Measurements from ENCODE around the gene EPC1. TPM values are rescaled to one million over a fixed set of nuclear protein-coding genes. Genes with fewer than 3 reads are reported as not detected.

EPC1 gene
- total and polyA plus RNA-seq, 2 of the 8 experiments (the other 6 are each of a cell fraction or from before 2014, with no cell fraction given): 23.7 to 42.3 TPM

- no peak overlapping the region for H2BK20ac ChIP-seq (ENCODE audit: low read length)
- H4K20me1 ChIP-seq (replicated peaks in 1 of 2; ENCODE audit: control insufficient read depth in 1 of 2, insufficient read depth in 2 of 2, low read length in 2 of 2): no peaks in the 10 kb centered on the region
- H3K23me2 ChIP-seq (ENCODE audit: low read depth, low read length): no peaks in the 10 kb centered on the region
- H3K27me3 ChIP-seq (replicated peaks in 1 of 4; ENCODE audit: control insufficient read depth in 3 of 4, extremely low read depth in 1 of 4, insufficient read depth in 3 of 4, low read length in 3 of 4): no peaks in the 10 kb centered on the region
- WGBS, 2 experiments (ENCODE audit: extremely low coverage in 1 of 2, insufficient coverage in 1 of 2, insufficient read length in 1 of 2, insufficient replicate concordance in 2 of 2, low coverage in 1 of 2, low lambda C conversion rate in 2 of 2, missing lambda C conversion rate in 1 of 2): 22% methylated on average over 5 of the region's 5 CpGs; no CpG with 5 or more reads in 1 of the 2 experiments
- no peak overlapping the region for H2BK120ac ChIP-seq (replicated peaks; ENCODE audit: low read depth, low read length)
- H2AK5ac ChIP-seq (ENCODE audit: low read depth, low read length): no peak overlapping the region
- no peak overlapping the region for H4K8ac ChIP-seq (ENCODE audit: extremely low read depth, insufficient read depth, low read length)
- no peak overlapping the region for H3K23ac ChIP-seq (ENCODE audit: insufficient read length)
- H2BK15ac ChIP-seq (ENCODE audit: low read length): no peak overlapping the region
- peaks cover 0 to 14% (median 3%) of the 10 kb centered on the region in 4 experiments; a peak in 6 of 7 replicates for H3K4me1 ChIP-seq (replicated peaks in 1 of 4; ENCODE audit: control insufficient read depth in 3 of 4, insufficient read depth in 4 of 4, low read length in 3 of 4)
- H3K36me3 ChIP-seq (ENCODE audit: control insufficient read depth in 2 of 4, insufficient read depth in 4 of 4, low read length in 3 of 4): peaks cover 4 to 28% (median 17%) of the 10 kb centered on the region in 4 experiments
- H3K14ac ChIP-seq (ENCODE audit: insufficient read length): no peak overlapping the region
- DNase-seq (ENCODE audit: low read depth in 1 of 2, low spot score in 2 of 2): peak; percentile 36 to 57
- H4K5ac ChIP-seq (ENCODE audit: insufficient read length, low read depth, low read length): no peak overlapping the region
- no peak overlapping the region for H3K18ac ChIP-seq (ENCODE audit: extremely low read depth, low read length)
- no peaks in the 10 kb centered on the region for H3K79me1 ChIP-seq (ENCODE audit: low read depth, low read length)
- FAIRE-seq: peak; percentile 94
- no peak overlapping the region for H3K27ac ChIP-seq (ENCODE audit: low read depth, low read length)
- no peak overlapping the region for H2BK12ac ChIP-seq (ENCODE audit: low read depth, low read length)
- no peak overlapping the region for H4K91ac ChIP-seq (replicated peaks; ENCODE audit: insufficient read length, low read length)
- no peaks in the 10 kb centered on the region for H3K9me3 ChIP-seq (ENCODE audit: insufficient read depth in 2 of 2, low read depth in 1 of 2, low read length in 1 of 2)
- H3K79me2 ChIP-seq (ENCODE audit: control insufficient read depth in 1 of 2, insufficient read depth in 2 of 2, low read length in 2 of 2): no peaks in the 10 kb centered on the region
- H3K4ac ChIP-seq (replicated peaks; ENCODE audit: insufficient read length, low read depth, low read length): no peak overlapping the region
- H2BK5ac ChIP-seq (ENCODE audit: low read depth, low read length): peak overlapping the region; percentile 35; the same call in 1 of the 2 replicates
- peak overlapping the region; percentile 59 to 74 for H3K4me2 ChIP-seq (ENCODE audit: insufficient read depth in 1 of 2, low read depth in 2 of 2, low read length in 2 of 2)
- POLR2A ChIA-PET (ENCODE audit: partially characterized antibody): interaction anchor here (1.1 to 3.1 kb wide), 4 partner anchors 9 to 81 kb away, joined by 3 to 15 read pairs (median 6); no protein-coding TSS in a partner anchor
- H3K56ac ChIP-seq (replicated peaks; ENCODE audit: insufficient read length, low read depth, low read length): no peak overlapping the region
- H3K4me3 ChIP-seq (ENCODE audit: extremely low read depth in 1 of 4, insufficient read depth in 2 of 4, low read depth in 3 of 4, low read length in 4 of 4): peak overlapping the region in 1 of 4 experiments; percentile 43; a peak in 3 of 8 replicates
- H2AFZ ChIP-seq (ENCODE audit: low read length): no peak overlapping the region
- CTCF ChIA-PET (ENCODE audit: partially characterized antibody): interaction anchor here (3.4 kb wide), 1 partner anchor 11 kb away, joined by 18 read pairs; no protein-coding TSS in a partner anchor
- no peak overlapping the region for H3K9ac ChIP-seq (replicated peaks in 1 of 4; ENCODE audit: extremely low read depth in 1 of 4, low read depth in 3 of 4, low read length in 3 of 4)
- TF ChIP-seq HDAC2 (IDR thresholded peaks at IDR 0.05; ENCODE audit: borderline replicate concordance in 1 of 2, low read depth in 2 of 2, low read length in 2 of 2): peak in 1 of 2 experiments; percentile 68; a peak in 1 of 4 replicates
- TF ChIP-seq POLR2A (IDR thresholded peaks at IDR 0.05; ENCODE audit: control extremely low read depth in 1 of 2, low read depth in 2 of 2, low read length in 2 of 2): peak in 1 of 2 experiments; percentile 58; a peak in 1 of 3 replicates
- no peak for TF ChIP-seq ZNF274 (IDR thresholded peaks at IDR 0.05; ENCODE audit: borderline replicate concordance, extremely low read depth, low read length)
- no peak for TF ChIP-seq SAP30 (IDR thresholded peaks at IDR 0.05; ENCODE audit: insufficient read depth, insufficient replicate concordance, low read length)
- no peak for TF ChIP-seq BRCA1 (IDR thresholded peaks at IDR 0.05; ENCODE audit: low read depth, low read length)
- no peak for TF ChIP-seq SRF (IDR thresholded peaks at IDR 0.05; ENCODE audit: low read depth, low read length)
- TF ChIP-seq CBX5 (IDR thresholded peaks at IDR 0.05; ENCODE audit: low read depth, low read length): no peak
- TF ChIP-seq HDAC6 (IDR thresholded peaks at IDR 0.05; ENCODE audit: low read depth, low read length): no peak
- TF ChIP-seq RAD21 (IDR thresholded peaks at IDR 0.05 in 1 of 2, conservative IDR thresholded peaks at IDR 0.05 in 1 of 2; ENCODE audit: low read depth in 2 of 2, low read length in 2 of 2): peak in 1 of 2 experiments; percentile 6; a peak in 1 of 4 replicates
- TF ChIP-seq E2F6 (IDR thresholded peaks at IDR 0.05): no peak
- no peak for TF ChIP-seq USF2 (IDR thresholded peaks at IDR 0.05; ENCODE audit: low read length)
These were observed 80.0 kb downstream of the EPC1 start for GRCh38 chr10:32266979-32267378.

All from H1 (cell line).